Panc1 (cell line): Measurements from ENCODE around the gene GID8. TPM values are rescaled to one million over a fixed set of nuclear protein-coding genes. Genes with fewer than 3 reads are reported as not detected.
A peak's percentile ranks its signal among the peaks of the same experiment; 100 is the strongest.

Experiments
- ATAC-seq: fragments of 200-7000 bp; cut with Tn5 transposase; 2 replicates; pipeline ENCODE4 v1.9.1; 2020; ENCODE audit warnings: mild to moderate bottlenecking, moderate library complexity
- BruUV-seq: library from RNA; stranded (reverse); fragments of 400-500 nt; replicated peaks from 2 replicates; lab custom pipeline; 2021; lab: Mats Ljungman, UMichigan
- CTCF ChIA-PET: fragments of 300-600 bp; sonication (Branson Sonifier 250); formaldehyde crosslinking; loops from one replicate; lab custom pipeline; 2022; ENCODE audit warnings: antibody characterized with exemption; lab: Charles Lee
- POLR2A ChIA-PET: fragments of 300-600 bp; sonication (Branson Sonifier 250); formaldehyde crosslinking; loops from one replicate; lab custom pipeline; 2022; ENCODE audit warnings: antibody characterized with exemption; lab: Charles Lee
- DNase-seq: peaks from one replicate; pipeline ENCODE4 v3.0.0-alpha.2; 2010; ENCODE audit warnings: low read depth, low spot score
- H3K27ac ChIP-seq: 2 replicates; pipeline ENCODE4 v1.5.1; 2011; ENCODE audit warnings: mild to moderate bottlenecking, low read length, inconsistent platforms
- H3K27me3 ChIP-seq: fragments of 200-500 bp; sonication (Bioruptor generic); 2 replicates; pipeline ENCODE4 v1.6.0; 2014; ENCODE audit warnings: low read length, inconsistent platforms; ENCODE audit not compliant: control insufficient read depth, insufficient read depth
- H3K36me3 ChIP-seq: fragments of 200-500 bp; sonication (Bioruptor generic); 2 replicates; pipeline ENCODE4 v1.5.1; 2014; ENCODE audit warnings: inconsistent platforms, mild to moderate bottlenecking, low read length, moderate library complexity; ENCODE audit not compliant: control insufficient read depth, insufficient read depth
- H3K4me1 ChIP-seq: 2 replicates; pipeline ENCODE4 v1.5.1; 2011; ENCODE audit warnings: inconsistent platforms, mild to moderate bottlenecking, low read length, moderate library complexity; ENCODE audit not compliant: control insufficient read depth, insufficient read depth
- H3K4me3 ChIP-seq, 2 experiments: 2 replicates each; pipeline ENCODE4 v1.5.1; 2011 to 2012; ENCODE audit warnings: low read depth in 2 of 2, low read length in 2 of 2, mild to moderate bottlenecking in 2 of 2, inconsistent platforms in 1 of 2, moderate library complexity in 1 of 2
- H3K9me3 ChIP-seq: fragments of 200-500 bp; sonication (Bioruptor generic); 2 replicates; pipeline ENCODE4 v1.5.1; 2014; ENCODE audit warnings: low read depth, mild to moderate bottlenecking, inconsistent platforms, low read length, moderate library complexity; ENCODE audit not compliant: control insufficient read depth, insufficient read depth
- CTCF ChIP-seq: fragments of 450-650 bp; IDR thresholded peaks from 2 replicates; pipeline ENCODE4 v1.5.1; 2017; ENCODE audit warnings: mild to moderate bottlenecking
- POLR2AphosphoS5 ChIP-seq: IDR thresholded peaks from 2 replicates; pipeline ENCODE4 v1.6.1; 2012; ENCODE audit warnings: mild to moderate bottlenecking, low read depth, low read length, moderate library complexity
- REST ChIP-seq, 2 experiments: IDR thresholded peaks; 2 replicates each; pipeline ENCODE4 v1.6.1; 2011 to 2012; ENCODE audit warnings: low read depth in 2 of 2, control low read depth in 1 of 2, low read length in 1 of 2, mild to moderate bottlenecking in 1 of 2, moderate library complexity in 1 of 2; ENCODE audit not compliant: insufficient read depth in 1 of 2
- SIN3A ChIP-seq: IDR thresholded peaks from 2 replicates; pipeline ENCODE4 v1.6.1; 2012; ENCODE audit warnings: low read depth, mild to moderate bottlenecking, low read length, moderate library complexity, borderline replicate concordance; ENCODE audit not compliant: insufficient read depth
- TCF7L2 ChIP-seq: IDR thresholded peaks from 2 replicates; pipeline ENCODE4 v1.6.1; 2011; ENCODE audit warnings: mild to moderate bottlenecking, low read depth, low read length, inconsistent platforms
- in situ Hi-C: cut with HindIII; loops from 2 replicates; pipeline ENCODE4 v1.10.0; 2016; ENCODE audit warnings: low sequenced_read_pairs, low pct_unique_long_range_greater_than_20kb
- intact Hi-C: fragments of 100-400 bp; cut with micrococcal nuclease; formaldehyde crosslinking; loops from one replicate; pipeline ENCODE4 v1.10.0; 2022; ENCODE audit not compliant: unreplicated experiment
- total RNA-seq: library from RNA; stranded (reverse); gene quantifications from one replicate; pipeline ENCODE4 v1.2.1, GENCODE V29; 2021; ENCODE audit not compliant: unreplicated experiment

GID8 gene
- total RNA-seq, 1 experiment from 2014 or later: 37.3 TPM

GRCh38 chr20:62940875-62941274 is 2.9 kb downstream of the GID8 start:
- in situ Hi-C loops (no loop called here), intact Hi-C loops (no loop called here)
- ATAC-seq: no peak
- no TSS peak for BruUV-seq
- Histone ChIP-seq H3K4me1 (peaks cover 16% of the 10 kb centered on the region), H3K27ac (0 out of 2 replicates have a peak overlapping the region, but pooled peaks have one; percentile 17), H3K9me3 (no peaks in the 10 kb centered on the region), H3K36me3 (peaks cover 10% of the 10 kb centered on the region), H3K4me3 (no peak overlapping the region), H3K27me3 (no peaks in the 10 kb centered on the region)
- no peak for TF ChIP-seq SIN3A
- TF ChIP-seq REST (IDR thresholded peaks at IDR 0.05; ENCODE audit: insufficient read depth in 1 of 2, low read depth in 2 of 2, low read length in 1 of 2): no peak
- TF ChIP-seq CTCF: no peak
- no peak for TF ChIP-seq POLR2AphosphoS5
- TF ChIP-seq TCF7L2: no peak
- DNase-seq: no peak
- ChIA-PET CTCF (no interaction called here), POLR2A (no interaction called here)

- intact Hi-C loops: no loop called here
- BruUV-seq: no TSS peak
- no peak overlapping the region for H3K27ac ChIP-seq
These were observed 3.8 kb downstream of the GID8 start for GRCh38 chr20:62941792-62942191.

More at GRCh38 chr20:62941792-62942191, 3.8 kb downstream of the GID8 start:
- in situ Hi-C loops: no loop called here
- Histone ChIP-seq H3K4me3 (no peak overlapping the region), H3K36me3 (peaks cover 15% of the 10 kb centered on the region), H3K9me3 (no peaks in the 10 kb centered on the region), H3K27me3 (no peaks in the 10 kb centered on the region), H3K4me1 (peaks cover 11% of the 10 kb centered on the region)
- ChIA-PET CTCF (no interaction called here), POLR2A (no interaction called here)
- DNase-seq (no peak), ATAC-seq (no peak)
- TF ChIP-seq REST (IDR thresholded peaks at IDR 0.05; ENCODE audit: insufficient read depth in 1 of 2, low read depth in 2 of 2, low read length in 1 of 2) (no peak), SIN3A (no peak), TCF7L2 (no peak), CTCF (no peak), POLR2AphosphoS5 (no peak)
